GM21576 (cell line): ENCODE results near the gene PSMB3.
"Not testable (repeated sequence)": the region's sequence is repeated elsewhere in the genome, so short reads cannot be mapped to it uniquely, and the experiment has no call there.

ENCODE experiments used
- ATAC-seq: cut with Tn5 transposase; IDR thresholded peaks from one replicate; pipeline ENCODE4 v1.9.1; 2021; ENCODE audit warnings: mild to moderate bottlenecking, moderate library complexity; ENCODE audit not compliant: unreplicated experiment

The PSMB3 gene

DNA sequence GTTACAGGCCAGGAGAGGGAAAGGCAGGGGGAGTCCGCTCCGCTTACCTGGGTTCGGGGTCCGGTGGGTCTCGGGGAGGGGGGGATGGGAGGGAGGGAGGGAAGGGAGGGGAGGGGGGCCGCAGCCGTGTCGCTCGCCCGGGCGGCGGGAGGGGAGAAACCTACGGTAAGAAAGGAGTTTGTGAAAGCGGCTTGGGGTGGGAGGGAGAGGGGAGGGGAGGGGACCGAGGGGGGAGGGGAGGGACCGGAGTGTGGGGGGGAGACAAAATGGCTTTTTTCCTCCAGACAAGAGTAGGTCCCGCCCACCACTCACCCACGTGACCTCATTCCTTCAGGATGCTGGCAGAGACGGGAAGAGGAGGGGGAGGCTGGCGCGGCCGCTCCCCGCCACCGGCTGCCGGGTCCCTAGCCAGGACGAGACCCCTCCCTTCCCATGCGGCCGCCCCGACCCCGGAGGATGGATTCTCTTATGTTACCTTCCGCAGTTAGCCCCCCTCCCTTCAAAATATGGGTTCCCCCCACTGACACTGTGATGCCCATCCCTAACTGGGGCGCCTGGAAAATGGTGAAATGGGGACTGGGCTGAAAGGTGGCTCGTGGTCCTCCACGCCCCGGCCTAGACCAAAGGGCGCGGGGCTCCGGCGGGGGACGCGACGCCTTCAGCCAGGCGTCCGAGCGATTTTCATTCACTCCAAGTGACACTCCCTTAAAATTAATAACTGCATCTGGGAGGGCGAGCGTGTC lies 4.2 kb upstream of the PSMB3 start, which contains the start of gene PCGF2:
Gene PCGF2, minus strand, starts transcription at position 188 of the 743 bp plus-strand sequence. CDS start 7,934 bp downstream, outside the sequence.
- no peak for ATAC-seq

- ATAC-seq = no peak
Measured at GRCh38 chr17:38748892-38749222, 3.7 kb upstream of the PSMB3 start.

DNA sequence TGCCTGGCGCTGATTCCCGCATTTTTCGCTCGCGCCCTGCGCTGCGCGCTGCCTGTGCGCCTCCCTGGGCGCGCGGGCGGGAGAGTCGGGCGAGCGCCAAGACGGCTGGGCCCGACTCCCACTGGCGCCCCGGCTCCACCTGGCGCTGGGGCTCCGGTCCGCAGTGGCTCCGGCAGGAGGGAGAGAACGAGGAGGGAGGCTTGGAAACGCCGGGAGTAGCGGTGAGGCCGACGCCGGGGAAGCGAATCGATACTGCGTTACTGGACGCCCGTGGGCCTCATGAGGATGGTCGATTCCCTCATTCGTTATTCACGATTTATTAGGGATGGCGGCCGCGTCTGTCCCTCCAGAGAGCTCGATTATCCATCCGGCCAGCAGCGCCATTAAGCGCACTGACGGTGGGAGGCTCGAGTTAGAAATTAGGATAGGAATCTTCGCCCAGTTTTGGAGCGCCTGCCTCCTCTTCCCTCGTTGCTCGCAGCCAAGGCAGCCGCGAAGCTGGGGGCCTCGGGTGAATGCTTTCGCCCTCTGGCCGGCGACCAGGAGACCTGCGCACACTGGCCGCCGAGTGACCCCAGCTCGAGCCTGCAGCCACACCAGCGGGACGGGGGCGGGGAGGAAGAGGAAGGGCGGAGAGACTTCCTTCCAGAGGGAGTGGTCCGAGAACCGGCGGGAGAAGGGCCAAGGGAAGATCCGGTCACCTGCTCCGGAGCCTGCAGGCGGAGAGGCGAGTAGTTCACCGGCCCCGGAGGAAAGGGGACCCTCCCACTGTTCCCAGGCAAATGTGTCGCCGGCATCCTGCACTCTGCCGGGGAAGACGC lies 3.1 kb upstream of the PSMB3 start:
- no peak for ATAC-seq

DNA sequence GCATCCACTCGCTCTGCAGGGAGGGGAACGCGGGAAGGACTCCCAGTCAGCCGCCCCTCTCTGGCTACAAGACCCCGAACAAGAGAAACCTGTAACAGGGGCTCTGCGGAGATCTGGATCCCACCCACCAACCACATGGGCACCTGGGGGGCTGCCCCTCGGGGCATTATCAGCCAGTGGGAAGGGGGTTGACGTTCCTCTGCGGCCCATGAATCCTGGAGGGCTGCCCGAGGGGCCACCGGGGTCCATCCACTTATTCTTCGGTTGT lies 2.6 kb upstream of the PSMB3 start:
- no peak for ATAC-seq

DNA sequence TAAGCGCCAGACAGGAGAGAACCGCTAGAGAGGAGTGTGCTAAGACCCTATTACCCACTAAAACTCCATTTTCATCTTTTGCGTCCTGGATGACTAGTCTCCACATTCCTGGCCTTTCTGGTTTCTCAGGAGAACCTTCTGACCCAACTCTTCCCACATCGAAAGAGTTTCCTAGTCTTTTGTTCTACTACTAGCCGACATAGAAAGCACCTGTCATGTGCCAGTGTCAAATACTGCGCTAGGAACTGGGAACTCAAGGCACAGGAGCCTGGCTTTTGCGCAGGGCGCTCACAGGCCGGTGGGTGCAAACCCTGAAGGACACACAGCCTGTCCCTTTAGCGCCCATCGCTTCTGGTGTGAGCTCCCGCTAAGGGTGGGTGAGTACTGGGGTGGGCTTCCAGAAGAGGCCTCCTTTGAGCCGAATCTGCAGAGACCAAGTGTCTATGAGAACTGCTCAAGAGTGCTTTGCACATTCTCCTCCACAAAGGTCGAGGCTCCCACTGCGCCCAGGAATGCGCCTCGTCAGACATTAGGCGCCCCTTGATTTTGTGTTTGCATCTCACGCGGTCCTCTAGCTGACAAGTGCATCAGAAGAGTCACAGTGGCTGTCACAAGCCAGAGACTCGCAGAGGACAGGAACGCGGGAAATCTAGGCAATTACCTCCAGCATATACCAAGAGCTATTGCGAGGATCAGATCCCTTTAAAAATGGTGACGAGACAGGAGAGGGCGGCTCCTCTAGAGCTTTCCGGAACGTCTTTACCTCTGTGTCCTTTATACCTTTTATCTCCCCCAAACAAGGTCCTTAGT lies 2.0 kb upstream of the PSMB3 start:
- no peak for ATAC-seq

GRCh38 chr17:38751144-38751807 lies 1.3 kb upstream of the PSMB3 start:
- ATAC-seq = no peak

DNA sequence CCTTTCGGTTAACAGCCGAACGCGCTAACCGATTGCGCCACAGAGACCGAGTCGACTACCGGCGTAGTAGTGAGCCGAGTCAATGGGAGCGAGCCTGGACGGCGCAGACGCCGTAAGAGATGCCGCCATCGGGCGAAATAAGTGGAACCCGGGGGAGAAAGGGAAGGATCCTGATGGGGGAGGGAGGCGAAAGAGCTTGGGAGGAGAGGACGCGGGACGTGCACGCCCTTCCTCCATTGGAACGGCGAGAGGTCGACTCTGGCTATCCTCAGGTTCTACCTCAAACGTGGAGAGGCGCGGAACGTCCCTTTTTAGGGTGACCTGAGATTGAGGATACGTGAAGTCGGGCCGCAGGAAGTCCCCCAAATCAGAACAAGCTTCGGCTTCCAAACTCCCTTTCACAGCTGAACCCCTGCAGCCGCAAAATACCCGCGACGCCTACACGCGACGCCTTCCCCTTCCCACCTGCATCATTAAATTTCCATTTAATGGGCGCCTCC lies 683 bp upstream of the PSMB3 start:
- peak; percentile 27 for ATAC-seq

DNA sequence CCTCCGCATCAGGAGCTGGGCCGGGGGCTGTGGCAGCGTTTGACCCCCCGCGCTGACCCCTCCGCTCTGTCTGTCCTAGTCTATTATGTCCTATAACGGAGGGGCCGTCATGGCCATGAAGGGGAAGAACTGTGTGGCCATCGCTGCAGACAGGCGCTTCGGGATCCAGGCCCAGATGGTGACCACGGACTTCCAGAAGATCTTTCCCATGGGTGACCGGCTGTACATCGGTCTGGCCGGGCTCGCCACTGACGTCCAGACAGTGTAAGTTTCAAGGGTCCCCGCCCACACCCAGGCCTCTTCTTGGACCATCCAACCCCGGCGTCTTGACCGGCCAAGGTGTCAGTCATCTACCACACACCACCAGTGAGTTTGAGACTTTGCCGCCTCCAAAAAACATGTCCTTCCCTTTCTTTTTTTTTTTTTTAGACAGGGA lies 548 bp downstream of the PSMB3 start:
- no peak for ATAC-seq

- no peak for ATAC-seq
Measured at GRCh38 chr17:38761612-38762011, 9.1 kb downstream of the PSMB3 start.

DNA sequence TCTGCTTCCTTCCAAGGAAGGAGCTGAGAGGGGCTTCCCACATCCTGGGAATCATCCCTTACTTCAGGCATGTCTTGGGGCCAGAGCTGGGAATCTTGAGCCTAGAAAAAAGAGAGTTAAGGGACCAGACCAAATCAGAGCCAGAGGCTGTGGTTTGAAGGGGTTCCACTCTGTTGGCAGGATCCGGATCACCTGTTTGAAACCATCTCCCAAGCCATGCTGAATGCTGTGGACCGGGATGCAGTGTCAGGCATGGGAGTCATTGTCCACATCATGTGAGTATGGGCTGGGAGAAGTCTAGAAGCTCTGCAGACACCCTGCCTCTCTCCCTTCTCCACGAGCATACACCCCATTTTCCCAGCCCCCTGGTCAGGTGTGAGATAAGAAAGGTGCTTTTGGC lies 9.7 kb downstream of the PSMB3 start:
- ATAC-seq = no peak

- no peak for ATAC-seq
Measured at GRCh38 chr17:38766341-38766740, 13.8 kb downstream of the PSMB3 start.

DNA sequence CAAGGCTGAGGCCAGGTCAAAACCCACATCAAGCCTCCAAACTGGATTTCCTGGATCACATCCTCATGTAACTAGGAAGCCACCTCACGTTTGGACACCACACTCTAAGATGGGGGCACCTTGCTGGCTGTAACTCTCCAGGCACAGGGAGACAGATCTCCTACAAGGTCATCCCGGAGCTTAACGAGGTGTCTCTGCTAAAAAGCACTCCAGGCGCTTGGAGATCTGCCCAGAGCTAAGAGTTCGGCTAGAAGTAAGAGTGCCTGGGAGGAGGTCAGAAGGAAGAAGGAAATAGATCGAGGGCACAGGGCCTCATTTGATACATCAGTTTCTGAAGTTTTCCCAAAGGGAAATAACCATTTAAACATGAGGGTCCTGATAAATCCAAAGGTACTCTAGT lies 15.9 kb downstream of the PSMB3 start:
- ATAC-seq = no peak

GRCh38 chr17:38773258-38773657 lies 20.7 kb downstream of the PSMB3 start:
- no peak for ATAC-seq

DNA sequence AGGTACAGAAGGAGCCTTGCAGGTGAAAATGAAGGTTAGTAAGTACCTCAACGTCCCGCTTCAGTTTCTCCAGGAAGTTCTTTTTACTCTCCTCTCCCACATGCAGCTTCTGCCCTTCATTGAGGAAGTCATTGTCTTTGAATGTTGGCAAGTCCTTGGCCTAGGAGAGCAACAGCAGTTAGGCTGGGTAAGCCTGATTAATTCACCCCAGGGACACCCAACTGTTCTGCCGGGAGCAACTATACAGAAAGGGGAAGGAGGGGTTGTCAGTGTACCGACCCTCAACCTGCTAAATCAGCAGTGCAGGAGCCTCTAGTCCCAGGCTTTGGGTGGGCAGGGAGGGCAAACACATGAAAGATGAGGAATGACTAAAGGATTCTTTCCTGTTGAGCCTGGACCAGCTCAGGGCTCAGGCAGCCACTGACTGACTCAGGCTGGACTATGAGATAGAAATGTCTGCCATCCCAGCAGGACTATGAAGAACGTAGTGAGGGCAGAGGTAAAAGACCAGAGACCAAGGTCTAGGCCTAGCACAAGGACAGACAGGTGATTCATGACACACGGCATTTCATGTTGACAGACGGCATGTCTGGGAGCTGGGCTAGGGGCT lies 25.2 kb downstream of the PSMB3 start:
- no peak for ATAC-seq

DNA sequence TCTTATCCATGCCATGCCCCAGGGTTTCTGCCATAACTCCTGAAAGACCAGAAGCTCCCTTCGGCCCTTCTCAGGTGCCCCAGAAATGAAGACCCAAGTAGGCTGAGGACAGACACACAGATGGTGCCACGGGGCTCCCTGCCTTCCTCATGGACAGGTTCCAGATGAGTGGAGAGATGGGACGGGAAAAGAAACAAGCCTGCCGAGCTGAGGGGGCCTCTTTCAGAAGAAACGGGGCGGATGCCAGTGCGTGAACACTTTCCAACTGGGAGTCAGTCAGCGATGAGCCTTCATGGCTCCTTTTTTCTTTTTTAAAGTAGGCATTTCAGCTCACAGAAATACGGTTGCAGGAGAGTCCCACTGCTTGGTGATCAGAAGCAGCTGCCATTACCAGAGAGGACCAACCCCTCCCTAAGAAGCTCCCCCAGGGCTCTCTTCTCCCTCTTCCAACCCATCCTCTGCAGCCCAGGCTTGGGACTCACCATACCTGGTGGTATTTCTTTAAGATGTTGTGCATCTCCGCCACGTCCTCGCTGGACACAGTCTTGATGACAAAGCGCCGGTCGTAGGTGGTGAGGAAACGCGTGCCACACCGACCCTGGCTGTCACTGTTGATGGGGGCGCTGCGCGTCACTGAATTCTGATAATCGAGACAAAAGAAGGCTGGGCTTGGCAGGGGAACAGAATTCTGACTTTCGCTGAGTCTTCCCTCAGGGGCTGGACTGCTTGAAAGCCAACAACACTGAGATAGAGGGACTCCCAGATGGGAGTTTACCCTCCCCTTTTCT lies 27.6 kb downstream of the PSMB3 start:
- no peak for ATAC-seq

GRCh38 chr17:38783227-38783626 lies 30.7 kb downstream of the PSMB3 start:
- no peak for ATAC-seq

GRCh38 chr17:38786372-38786771 lies 33.8 kb downstream of the PSMB3 start:
- no peak for ATAC-seq

DNA sequence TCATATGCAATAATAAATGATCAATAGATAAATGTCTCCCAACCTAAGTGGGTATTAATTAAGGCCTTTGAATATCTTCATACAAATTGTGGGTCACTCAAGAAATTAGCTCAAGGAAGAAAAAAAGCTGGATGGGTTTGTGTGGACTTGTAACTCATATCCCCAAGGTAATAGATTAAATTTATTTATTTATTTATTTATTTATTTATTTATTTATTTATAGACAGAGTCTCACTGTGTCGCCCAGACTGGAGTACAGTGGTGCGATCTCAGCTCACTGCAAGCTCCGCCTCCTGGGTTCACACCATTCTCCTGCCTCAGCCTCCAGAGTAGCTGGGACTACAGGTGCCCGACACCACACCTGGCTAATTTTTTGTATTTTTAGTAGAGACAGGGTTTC lies 35.5 kb downstream of the PSMB3 start:
- not testable (repeated sequence) for ATAC-seq

DNA sequence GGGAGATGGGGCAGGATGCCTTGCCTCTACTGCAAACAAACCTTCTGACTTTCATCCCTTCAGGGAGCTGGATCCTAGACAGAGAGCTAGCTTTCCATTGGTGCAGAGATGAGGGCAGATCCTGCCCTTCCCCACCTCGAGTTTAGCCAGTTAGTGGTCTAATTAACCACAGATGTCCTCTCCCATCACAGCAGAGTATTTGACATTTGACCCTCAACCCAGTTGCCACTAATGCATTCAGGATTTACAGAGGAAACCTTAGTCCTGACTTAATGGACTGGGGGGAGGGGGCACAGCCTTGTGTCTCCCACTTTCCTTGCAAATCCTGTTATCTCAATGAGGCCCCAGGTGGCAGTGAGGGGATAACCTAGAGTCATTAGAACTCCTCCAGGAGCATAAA lies 36.6 kb downstream of the PSMB3 start:
- no peak for ATAC-seq
